OCI-LY1 (cell line): ENCODE results near the gene GCK.
A peak's percentile ranks its signal among the peaks of the same experiment; 100 is the strongest.

Source experiments
- H2AFZ ChIP-seq: fragments of 200-600 bp; sonication (generic), shearing (Covaris generic); 2 replicates; pipeline ENCODE4 v1.6.0; 2014; ENCODE audit warnings: antibody characterized with exemption, mild to moderate bottlenecking, low read length
- H3F3A ChIP-seq: fragments of 200-600 bp; sonication (generic), shearing (Covaris generic); 2 replicates; pipeline ENCODE4 v1.6.0; 2014; ENCODE audit warnings: mild to moderate bottlenecking, antibody characterized with exemption, low read length, moderate library complexity; ENCODE audit not compliant: insufficient read depth
- H3K27ac ChIP-seq: fragments of 200-600 bp; sonication (generic); 2 replicates; pipeline ENCODE4 v1.5.1; 2014; ENCODE audit warnings: low read length, mixed run types, mild to moderate bottlenecking, low read depth; ENCODE audit not compliant: poor library complexity, severe bottlenecking
- H3K27me3 ChIP-seq: fragments of 200-600 bp; sonication (generic); 2 replicates; pipeline ENCODE4 v1.6.0; 2014; ENCODE audit warnings: antibody characterized with exemption, mild to moderate bottlenecking, low read length, moderate library complexity; ENCODE audit not compliant: insufficient read depth
- H3K36me3 ChIP-seq: fragments of 200-600 bp; sonication (generic); 2 replicates; pipeline ENCODE4 v1.6.1; 2014; ENCODE audit warnings: mild to moderate bottlenecking, antibody characterized with exemption, low read length, moderate library complexity, mixed read lengths; ENCODE audit not compliant: insufficient read depth
- H3K4me1 ChIP-seq: fragments of 200-600 bp; sonication (generic); 2 replicates; pipeline ENCODE4 v1.5.1; 2014; ENCODE audit warnings: mild to moderate bottlenecking, low read length, moderate library complexity; ENCODE audit not compliant: insufficient read depth, severe bottlenecking
- H3K4me2 ChIP-seq: fragments of 200-600 bp; sonication (generic), shearing (Covaris generic); 2 replicates; pipeline ENCODE4 v1.6.1; 2014; ENCODE audit warnings: low read length
- H3K4me3 ChIP-seq: fragments of 200-600 bp; sonication (generic); 2 replicates; pipeline ENCODE4 v1.5.1; 2014; ENCODE audit warnings: low read length, low read depth, mild to moderate bottlenecking, mixed read lengths; ENCODE audit not compliant: poor library complexity, severe bottlenecking
- H3K79me2 ChIP-seq: fragments of 200-600 bp; shearing (Covaris generic); 2 replicates; pipeline ENCODE4 v1.6.1; 2016; ENCODE audit warnings: mixed run types, low read length, mixed read lengths; ENCODE audit not compliant: insufficient read depth
- H3K9ac ChIP-seq: fragments of 200-600 bp; sonication (generic), shearing (Covaris generic); 2 replicates; pipeline ENCODE4 v1.6.1; 2014; ENCODE audit warnings: mild to moderate bottlenecking, low read length, mixed read lengths
- H3K9me2 ChIP-seq: fragments of 200-600 bp; sonication (generic), shearing (Covaris generic); 2 replicates; pipeline ENCODE4 v1.6.1; 2014; ENCODE audit warnings: low read depth, mild to moderate bottlenecking, low read length, mixed read lengths
- H3K9me3 ChIP-seq: fragments of 200-600 bp; shearing (Covaris generic); 2 replicates; pipeline ENCODE4 v1.6.1; 2014; ENCODE audit warnings: low read length, mixed read lengths
- H4K20me1 ChIP-seq: fragments of 200-600 bp; sonication (generic), shearing (Covaris generic); 2 replicates; pipeline ENCODE4 v1.6.0; 2016; ENCODE audit warnings: mild to moderate bottlenecking, low read length; ENCODE audit not compliant: insufficient read depth
- CTCF ChIP-seq: fragments of 200-600 bp; sonication (generic), shearing (Covaris generic); IDR thresholded peaks from 2 replicates; pipeline ENCODE4 v1.5.1; 2017; ENCODE audit warnings: mild to moderate bottlenecking, antibody characterized with exemption, low read length, moderate library complexity, mixed read lengths
- EZH2 ChIP-seq: fragments of 200-600 bp; sonication (generic), shearing (Covaris generic); IDR thresholded peaks from 2 replicates; pipeline ENCODE4 v1.8.0; 2017; ENCODE audit warnings: borderline replicate concordance, mixed run types, mild to moderate bottlenecking, antibody characterized with exemption, low read length, moderate library complexity, mixed read lengths

GCK gene

GRCh38 chr7:44108768-44109750 is 80.2 kb downstream of the GCK start:
- no peak overlapping the region for H2AFZ ChIP-seq
- H3K36me3 ChIP-seq = peaks cover 6% of the 10 kb centered on the region
- no peaks in the 10 kb centered on the region for H3K9me2 ChIP-seq
- H3K9me3 ChIP-seq = no peaks in the 10 kb centered on the region
- no peaks in the 10 kb centered on the region for H4K20me1 ChIP-seq
- H3K79me2 ChIP-seq = no peaks in the 10 kb centered on the region
- TF ChIP-seq CTCF = peak; percentile 31; the same call in 1 of the 2 replicates
- no peak for TF ChIP-seq EZH2
- no peak overlapping the region for H3K9ac ChIP-seq
- peaks cover 13% of the 10 kb centered on the region for H3K27me3 ChIP-seq
- no peak overlapping the region for H3K4me2 ChIP-seq
- H3K27ac ChIP-seq = no peak overlapping the region
- peaks cover 14% of the 10 kb centered on the region for H3K4me1 ChIP-seq
- no peaks in the 10 kb centered on the region for H3F3A ChIP-seq
- H3K4me3 ChIP-seq = no peak overlapping the region

GRCh38 chr7:44107961-44108767 is 81.1 kb downstream of the GCK start:
- no peak overlapping the region for H3K9ac ChIP-seq
- TF ChIP-seq EZH2 (no peak), CTCF (no peak)
- H3K4me2 ChIP-seq = no peak overlapping the region
- no peak overlapping the region for H3K27ac ChIP-seq
- no peaks in the 10 kb centered on the region for H4K20me1 ChIP-seq
- H3K4me1 ChIP-seq = peaks cover 14% of the 10 kb centered on the region
- no peak overlapping the region for H3K4me3 ChIP-seq
- no peaks in the 10 kb centered on the region for H3K36me3 ChIP-seq
- no peaks in the 10 kb centered on the region for H3K9me2 ChIP-seq
- no peak overlapping the region for H2AFZ ChIP-seq
- no peaks in the 10 kb centered on the region for H3K9me3 ChIP-seq
- no peaks in the 10 kb centered on the region for H3F3A ChIP-seq
- H3K79me2 ChIP-seq = no peaks in the 10 kb centered on the region
- H3K27me3 ChIP-seq = peaks cover 13% of the 10 kb centered on the region

- Histone ChIP-seq H3K36me3 (no peaks in the 10 kb centered on the region), H3K4me3 (no peak overlapping the region), H3F3A (0 out of 2 replicates have a peak, but pooled peaks cover under 1% of the 10 kb centered on the region), H3K4me1 (peaks cover 15% of the 10 kb centered on the region), H3K79me2 (no peaks in the 10 kb centered on the region), H3K9me2 (no peaks in the 10 kb centered on the region), H4K20me1 (no peaks in the 10 kb centered on the region), H3K27me3 (peaks cover 13% of the 10 kb centered on the region), H3K9me3 (no peaks in the 10 kb centered on the region), H3K27ac (no peak overlapping the region), H3K4me2 (no peak overlapping the region), H2AFZ (no peak overlapping the region), H3K9ac (no peak overlapping the region)
- no peak for TF ChIP-seq CTCF
- no peak for TF ChIP-seq EZH2
Observed at GRCh38 chr7:44107116-44107960, 81.9 kb downstream of the GCK start.
